NCI-H2081 treated with DMSO at 0.1 percent for 48 hours (cell line): Measurements from ENCODE around the gene NFATC2.

ENCODE experiments used
- DNase-seq: peaks from one replicate; lab custom pipeline; 2025; lab: John Stamatoyannopoulos, UW

NFATC2 gene

DNA sequence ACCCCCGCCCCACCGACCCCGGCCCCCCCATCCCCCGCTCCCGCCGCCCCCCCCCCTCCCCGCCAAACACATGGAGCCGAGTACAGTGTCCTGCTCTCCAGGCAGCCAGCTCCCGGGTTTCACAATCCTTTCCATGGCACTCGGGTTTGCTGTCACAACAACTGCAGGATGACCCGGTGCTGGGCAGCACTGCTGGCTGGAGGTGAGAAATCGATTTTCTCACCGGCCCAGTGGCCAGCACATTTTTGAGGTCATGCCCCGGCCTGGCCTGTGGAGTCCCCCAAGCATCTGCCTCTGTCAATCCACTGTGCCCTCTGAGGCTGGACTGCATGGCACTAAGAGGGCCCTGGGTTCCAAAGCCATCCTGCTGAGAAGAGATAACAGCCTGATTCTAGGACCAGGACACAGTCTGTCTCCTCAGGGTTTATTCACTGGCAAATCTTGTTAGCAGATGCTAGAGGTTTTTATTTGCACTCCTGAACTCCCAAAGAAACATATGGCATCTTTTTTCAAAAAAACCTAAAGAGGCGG is 129.5 kb downstream of the NFATC2 start:
- no peak for DNase-seq

GRCh38 chr20:51412333-51412871 is 130.1 kb downstream of the NFATC2 start:
- no peak for DNase-seq

GRCh38 chr20:51411870-51412269 is 130.6 kb downstream of the NFATC2 start:
- DNase-seq: no peak

GRCh38 chr20:51410586-51411325 is 131.8 kb downstream of the NFATC2 start:
- DNase-seq: no peak

DNA sequence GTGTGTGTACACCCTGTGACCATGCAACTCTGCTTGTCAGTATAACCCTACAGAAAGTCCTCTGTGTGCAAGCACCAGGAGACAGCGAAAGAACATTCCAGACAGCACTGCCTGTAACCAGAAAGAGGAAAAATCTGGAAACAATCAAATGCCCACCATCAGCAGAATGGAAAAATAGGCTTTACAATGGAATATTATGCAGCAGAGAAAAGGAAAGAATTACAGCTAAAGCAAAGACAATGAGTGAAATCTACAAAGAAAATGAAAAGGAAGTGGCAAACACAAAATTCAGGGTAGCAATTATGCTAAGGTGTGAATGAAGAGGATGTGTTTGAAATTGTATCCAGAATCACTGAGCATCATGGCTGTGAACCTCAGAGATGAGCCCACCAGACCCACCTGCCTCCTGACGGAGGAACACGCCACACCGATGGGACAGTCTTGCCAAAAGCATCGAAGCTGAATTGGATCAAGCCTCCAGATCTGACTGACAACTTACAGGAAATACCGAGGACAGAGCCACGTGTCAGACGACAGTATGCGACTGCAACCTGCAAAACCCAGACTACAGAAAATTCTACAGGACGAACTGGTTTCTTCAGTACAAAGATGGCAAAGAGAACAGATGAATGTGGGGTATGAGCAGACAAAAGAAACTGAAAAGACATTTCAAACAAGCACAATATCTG is 133.2 kb downstream of the NFATC2 start:
- DNase-seq: no peak

DNA sequence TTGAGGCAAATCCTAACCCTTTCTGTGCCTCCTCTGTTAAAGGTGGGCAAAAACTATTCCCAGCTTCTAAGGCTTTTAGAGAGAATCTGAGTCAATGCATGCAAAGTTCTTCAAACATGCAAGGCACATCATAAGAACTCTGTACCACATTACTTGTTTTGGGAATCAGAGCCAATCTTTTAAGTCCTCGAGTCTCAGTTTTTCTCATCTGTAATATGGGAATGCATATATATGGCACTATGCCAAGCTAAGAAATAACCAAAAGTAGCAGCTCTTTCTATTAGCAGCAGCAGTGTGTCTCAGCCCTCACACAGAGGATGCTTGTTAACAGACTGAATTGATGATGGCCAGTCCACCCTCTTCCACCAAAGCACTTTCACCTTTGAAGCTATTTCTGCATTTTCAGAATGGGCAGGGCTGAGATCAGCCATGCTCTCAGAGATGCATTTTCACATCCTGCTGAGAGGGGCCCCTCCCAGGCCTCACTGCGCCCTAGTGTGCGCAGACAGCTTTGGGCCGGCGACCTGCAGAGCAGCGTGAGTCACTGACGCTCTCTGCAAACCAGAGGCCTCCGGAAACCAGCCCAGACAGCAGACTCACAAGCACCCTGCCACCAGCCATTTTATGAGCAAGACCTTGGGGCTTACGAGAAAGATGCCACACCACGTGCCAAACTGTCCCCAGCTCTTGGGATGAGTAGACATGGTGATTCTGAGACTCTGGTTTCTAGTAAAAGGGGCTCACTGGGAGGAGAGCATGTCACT is 138.0 kb downstream of the NFATC2 start:
- no peak for DNase-seq

- no peak for DNase-seq
Measured at GRCh38 chr20:51403466-51404220, 138.9 kb downstream of the NFATC2 start.

GRCh38 chr20:51402201-51402600 is 140.3 kb downstream of the NFATC2 start:
- DNase-seq: no peak

- no peak for DNase-seq
Measured at GRCh38 chr20:51401496-51401895, 141.0 kb downstream of the NFATC2 start.

- DNase-seq: no peak
Measured at GRCh38 chr20:51400051-51400926, 142.2 kb downstream of the NFATC2 start.

DNA sequence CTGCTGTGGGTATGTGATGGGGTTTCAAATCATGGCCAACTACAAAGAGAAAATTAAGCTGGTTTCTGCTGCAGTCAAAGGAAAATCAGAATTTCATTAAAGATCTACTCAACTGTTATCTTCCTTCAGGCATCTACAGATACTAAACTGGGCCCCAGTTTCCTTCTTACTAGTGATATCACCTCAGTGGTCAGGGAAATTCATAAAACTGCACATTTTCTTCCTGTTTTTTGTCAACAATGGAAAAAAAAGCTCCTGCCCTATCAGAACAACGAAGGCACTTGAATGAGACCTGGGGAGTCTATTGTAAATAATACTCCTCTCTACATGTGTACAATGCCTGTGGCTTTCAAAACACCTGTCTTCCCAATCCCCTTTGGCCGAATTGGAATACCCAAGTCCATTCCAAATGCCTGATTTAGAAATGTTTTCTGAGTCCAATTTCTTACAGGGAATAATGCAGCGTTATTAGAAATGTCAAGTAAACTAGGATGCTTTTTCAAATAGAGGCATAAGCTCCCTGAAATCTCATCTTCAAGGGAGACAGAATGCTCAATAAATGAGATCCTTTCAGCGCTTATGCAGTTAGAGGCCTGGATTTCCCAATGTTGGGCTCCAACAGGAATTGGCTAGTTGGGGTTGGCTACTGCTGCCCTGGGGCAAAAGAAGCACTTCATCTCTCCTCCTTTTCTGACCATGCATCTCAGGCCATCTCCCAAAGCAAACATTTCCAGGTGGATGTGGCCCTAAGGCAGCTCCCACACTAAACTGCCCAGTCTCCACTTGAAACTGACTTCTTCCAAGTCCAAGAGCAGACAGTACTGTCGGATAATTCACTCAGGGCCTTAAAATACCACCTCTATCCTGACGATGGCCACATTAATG is 143.3 kb downstream of the NFATC2 start:
- no peak for DNase-seq

- no peak for DNase-seq
Measured at GRCh38 chr20:51398552-51398951, 144.0 kb downstream of the NFATC2 start.

- DNase-seq: no peak
Measured at GRCh38 chr20:51398083-51398482, 144.4 kb downstream of the NFATC2 start.

DNA sequence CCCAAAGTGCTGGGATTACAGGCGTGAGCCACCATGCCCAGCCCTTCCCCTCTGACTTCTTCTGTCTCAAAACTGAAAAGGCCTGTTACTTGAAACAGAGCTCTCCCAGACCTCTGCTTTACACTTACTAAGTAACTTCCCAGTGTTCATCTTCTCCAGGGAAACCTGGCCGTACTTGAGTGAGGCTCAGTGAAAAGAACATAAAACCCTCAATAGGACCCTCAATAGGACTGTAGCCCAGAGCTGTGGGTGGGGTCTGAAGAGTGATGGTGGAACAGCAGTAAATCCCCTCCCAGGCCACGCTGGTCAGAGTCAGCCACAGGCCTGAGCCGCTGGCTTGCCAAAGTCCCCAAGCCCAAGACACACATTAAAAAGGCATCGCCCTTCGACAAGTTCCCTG is 145.4 kb downstream of the NFATC2 start:
- no peak for DNase-seq

DNA sequence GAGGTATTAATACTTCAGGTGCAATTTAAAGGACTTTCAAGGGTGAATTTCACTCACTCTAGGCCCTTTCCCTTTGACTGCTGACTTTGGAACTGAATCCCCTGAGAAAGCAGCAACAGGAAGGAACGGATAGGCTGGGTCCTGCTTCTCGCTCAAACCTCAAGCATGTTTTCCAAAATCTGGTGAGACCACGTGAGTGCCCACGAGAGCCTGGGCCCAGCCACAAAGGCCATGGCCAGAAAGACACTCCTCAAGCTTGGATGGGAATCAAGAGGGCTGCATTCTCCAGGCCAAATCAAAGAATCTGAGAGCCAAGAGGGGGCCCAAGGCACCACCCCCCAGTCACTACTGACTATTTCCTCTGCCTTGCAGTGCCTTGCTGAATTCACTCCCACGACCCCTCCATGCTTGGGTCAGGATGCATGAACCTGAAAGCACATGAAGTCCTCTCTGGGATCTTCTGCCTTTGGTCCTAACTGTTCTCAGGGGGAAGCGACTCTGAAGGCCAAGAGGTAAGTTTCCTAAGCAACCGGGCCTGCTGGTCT is 146.1 kb downstream of the NFATC2 start:
- no peak for DNase-seq

GRCh38 chr20:51394706-51395105 is 147.8 kb downstream of the NFATC2 start:
- DNase-seq: no peak

DNA sequence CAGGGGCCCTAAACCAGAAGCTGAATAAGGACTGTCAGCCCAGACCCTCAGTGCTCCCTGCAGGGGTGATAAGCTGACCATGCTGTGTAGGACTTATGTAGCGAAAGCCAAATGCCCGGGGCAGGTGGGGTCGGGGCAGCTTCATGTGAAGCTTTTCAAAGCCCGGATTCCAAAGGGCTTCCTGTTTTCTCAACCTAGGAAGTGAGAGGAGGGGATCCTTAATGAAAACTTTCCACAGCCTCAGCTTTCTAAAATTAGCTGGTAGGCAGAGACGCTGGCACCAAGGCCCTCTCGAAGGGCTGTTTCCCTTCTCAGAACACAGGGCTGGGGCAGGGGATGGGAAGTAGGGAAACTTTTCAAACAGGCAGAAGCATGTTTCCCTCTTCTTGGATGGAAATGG is 148.9 kb downstream of the NFATC2 start:
- DNase-seq: no peak

- DNase-seq: no peak
Measured at GRCh38 chr20:51392614-51393186, 149.8 kb downstream of the NFATC2 start.

GRCh38 chr20:51391926-51392325 is 150.6 kb downstream of the NFATC2 start:
- DNase-seq: no peak
